GM19238 (cell line): ENCODE results near the gene PTX4.
"Not testable (repeated sequence)": the region's sequence is repeated elsewhere in the genome, so short reads cannot be mapped to it uniquely, and the experiment has no call there.

Source experiments
- DNase-seq: peaks from one replicate; pipeline ENCODE4 v3.0.0; 2011; ENCODE audit warnings: low spot score; ENCODE audit not compliant: insufficient read length

The PTX4 gene

GRCh38 chr16:1444730-1445517, 43.8 kb downstream of the PTX4 start:
- DNase-seq = no peak

GRCh38 chr16:1443980-1444729, 44.6 kb downstream of the PTX4 start, which contains the start of gene CCDC154:
Gene CCDC154, minus strand, starts transcription at chr16:1444556. Its CDS starts 234 bp downstream, at chr16:1444322.
- no peak for DNase-seq

DNA sequence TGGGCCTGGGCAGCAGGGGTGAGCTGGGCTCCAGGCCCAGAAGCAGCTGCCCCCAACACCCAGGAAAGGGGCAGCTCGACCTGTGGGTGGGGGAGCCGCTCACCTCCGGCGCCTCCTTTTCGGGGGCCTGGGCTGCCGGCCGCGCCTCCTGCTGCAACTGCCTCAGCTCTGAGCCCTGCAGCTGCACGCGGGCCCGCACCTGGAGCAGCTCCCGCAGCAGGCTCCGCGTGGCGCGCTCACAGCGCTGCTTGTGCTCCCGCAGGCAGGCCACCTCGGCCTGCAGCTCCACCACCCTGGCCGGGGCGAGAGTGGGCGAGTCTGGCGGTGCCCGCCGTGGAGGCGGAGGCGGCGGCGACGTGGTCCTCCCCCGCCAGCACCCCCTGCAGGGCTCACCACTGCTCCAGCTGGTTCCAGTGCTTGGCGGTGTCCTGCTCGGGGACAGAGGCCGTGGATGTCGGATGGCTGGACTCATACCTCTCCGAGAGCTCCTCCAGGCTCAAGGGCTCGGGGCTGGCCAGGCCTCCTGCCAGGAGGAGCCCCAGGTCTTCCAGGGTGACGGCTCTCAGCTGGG, 45.3 kb downstream of the PTX4 start:
- no peak for DNase-seq

DNA sequence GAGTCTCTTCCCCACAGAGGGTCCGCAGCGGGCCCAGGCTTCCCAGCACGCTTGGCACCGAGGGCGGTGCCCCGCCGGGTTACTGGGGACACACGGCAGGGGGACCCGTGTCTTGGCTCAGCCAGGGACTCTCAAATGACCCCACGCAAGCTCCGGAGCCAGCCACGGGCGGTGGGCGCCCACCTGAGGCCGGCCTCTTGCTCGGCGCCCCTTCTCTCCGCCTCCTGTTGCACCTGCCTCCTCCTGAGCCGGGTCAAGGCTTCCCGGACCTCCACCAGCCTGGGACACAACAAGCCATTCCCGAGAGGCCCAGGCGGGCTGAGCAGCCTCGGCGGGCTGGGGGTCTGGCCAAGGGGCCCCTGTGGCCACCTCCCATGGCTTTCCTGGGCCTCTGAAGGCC, 46.0 kb downstream of the PTX4 start:
- DNase-seq = no peak

DNA sequence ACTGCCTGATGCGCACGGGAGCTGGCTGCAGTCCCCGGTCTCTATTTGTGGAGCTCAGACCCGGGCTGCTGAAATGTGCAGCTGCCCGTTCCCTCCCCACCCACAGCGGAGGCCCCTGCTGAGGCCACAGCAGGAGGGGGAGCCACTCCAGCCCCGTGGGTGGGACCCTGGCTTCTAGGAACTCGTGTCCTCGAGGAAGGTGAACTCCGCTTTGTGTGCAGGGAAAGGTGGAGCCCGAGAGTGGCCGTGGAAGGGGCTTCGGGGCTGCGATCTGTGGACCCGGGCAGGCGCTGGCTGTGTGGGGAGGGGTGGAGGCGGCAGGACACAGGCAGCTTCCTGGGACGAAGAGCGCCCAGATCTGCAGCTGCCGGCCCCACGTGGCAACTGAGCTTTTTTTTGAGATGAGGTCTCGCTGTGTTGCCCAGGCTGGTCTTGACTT, 47.3 kb downstream of the PTX4 start:
- no peak for DNase-seq

- not testable (repeated sequence) for DNase-seq
These were observed 49.1 kb downstream of the PTX4 start for GRCh38 chr16:1439699-1440074.

- no peak for DNase-seq
These were observed 49.6 kb downstream of the PTX4 start for GRCh38 chr16:1439058-1439698.

DNA sequence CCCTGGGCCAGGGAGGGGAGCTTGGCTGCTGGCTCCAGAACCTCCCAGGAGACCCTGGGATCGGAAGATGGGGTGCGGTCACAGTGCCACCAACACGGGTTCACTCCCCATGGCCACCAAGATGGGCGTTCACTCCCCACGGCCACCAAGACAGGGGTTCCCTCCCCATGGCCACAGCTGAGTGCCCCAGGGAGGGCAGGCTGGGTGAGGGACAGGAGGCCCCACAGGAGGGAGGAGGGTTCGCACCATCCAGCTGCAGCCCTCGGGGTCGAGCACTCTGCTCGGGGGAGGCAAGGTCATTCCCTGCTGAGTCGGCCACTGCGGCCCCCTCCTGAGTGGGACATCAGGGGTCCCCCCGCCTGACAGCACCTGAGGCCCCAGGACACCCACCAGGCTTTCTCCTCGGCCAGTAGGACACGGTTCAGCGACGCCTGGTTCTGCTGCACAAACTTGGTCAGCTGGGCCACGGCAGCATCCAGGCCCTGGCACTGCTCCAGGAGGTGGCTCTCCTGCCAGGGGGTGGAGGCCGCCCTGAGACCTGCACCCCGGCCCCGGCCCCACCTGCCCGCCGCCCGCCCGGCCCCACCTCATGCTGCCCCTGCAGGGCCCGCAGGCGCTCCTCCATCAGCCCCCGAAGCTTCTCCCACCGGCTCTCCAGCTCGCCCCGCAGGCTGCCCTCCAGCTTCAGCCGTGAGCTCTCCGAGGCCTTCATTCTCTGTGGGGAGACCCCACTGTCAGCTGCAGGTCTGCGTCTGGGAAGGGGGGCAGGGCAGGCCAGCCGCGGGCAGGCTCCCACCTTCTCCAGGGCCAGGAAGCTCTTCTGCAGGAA, 50.3 kb downstream of the PTX4 start:
- DNase-seq = no peak

DNA sequence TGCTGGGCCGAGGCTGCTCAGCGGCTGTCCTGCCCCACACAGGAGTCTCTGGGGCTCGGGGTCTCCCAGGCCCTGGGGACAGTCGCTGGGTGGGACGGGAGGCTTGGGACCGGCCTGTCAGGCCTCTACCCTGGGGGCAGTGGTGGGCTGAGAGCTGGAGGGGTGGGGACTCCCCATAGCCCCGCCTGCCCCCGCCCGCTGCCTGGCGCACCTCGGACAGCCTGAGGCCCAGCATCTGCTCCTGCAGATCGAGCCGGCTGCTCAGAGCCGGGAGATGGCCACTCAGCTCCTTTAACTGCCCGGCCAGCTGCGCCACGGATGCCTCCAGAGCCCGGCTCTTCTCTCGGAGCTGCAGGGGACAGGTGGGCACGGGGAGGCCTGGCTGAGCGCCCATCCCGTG, 51.1 kb downstream of the PTX4 start:
- no peak for DNase-seq

- DNase-seq = no peak
These were observed 51.9 kb downstream of the PTX4 start for GRCh38 chr16:1436731-1437355.

DNA sequence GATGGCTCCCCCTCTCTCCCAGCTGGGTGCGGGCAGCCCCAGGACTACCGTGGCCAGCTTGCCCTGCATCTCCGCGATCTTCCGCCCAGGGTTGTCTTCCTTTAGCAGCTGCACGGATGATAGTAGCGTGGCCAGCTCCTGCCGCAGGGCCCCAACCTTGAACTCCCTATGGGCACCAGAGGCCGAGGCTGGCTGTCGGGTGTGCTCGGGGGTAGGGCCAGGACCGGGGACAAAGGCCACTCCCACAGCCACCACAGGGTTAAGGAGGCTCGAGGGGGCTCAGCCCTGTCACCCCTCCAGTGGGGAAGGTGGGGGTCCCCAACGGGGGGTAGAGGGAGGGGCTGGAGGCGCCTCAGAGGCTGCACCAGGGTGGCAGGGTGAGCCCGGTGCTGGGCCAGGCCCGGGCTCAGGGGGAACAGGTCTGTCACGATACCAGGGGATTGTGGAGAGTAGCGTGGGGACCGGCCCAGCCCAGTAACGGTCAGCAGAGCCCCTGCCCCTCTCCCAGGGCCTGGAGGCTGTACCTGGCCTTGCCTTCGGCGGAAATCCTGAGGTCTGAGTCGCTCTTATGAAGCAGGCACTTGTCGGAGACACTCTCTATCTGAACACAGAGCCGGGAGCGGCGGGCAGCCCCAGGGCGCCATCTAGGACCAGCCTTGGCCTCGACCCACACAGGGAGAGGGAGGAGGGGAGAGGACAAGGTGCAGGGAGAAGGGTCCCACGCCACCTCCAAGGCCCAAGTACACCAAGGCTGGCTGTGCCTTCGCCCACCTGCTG, 52.6 kb downstream of the PTX4 start:
- DNase-seq = no peak
